Measurements from ENCODE around the gene PLA2G2E. TPM values are rescaled to one million over a fixed set of nuclear protein-coding genes. Genes with fewer than 3 reads are reported as not detected.

The PLA2G2E gene, protein sequence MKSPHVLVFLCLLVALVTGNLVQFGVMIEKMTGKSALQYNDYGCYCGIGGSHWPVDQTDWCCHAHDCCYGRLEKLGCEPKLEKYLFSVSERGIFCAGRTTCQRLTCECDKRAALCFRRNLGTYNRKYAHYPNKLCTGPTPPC
- total RNA-seq (2022; extraction: Qiagen RNA extraction; ENCODE audit: low read depth), result not detected in 5 replicates

DNA sequence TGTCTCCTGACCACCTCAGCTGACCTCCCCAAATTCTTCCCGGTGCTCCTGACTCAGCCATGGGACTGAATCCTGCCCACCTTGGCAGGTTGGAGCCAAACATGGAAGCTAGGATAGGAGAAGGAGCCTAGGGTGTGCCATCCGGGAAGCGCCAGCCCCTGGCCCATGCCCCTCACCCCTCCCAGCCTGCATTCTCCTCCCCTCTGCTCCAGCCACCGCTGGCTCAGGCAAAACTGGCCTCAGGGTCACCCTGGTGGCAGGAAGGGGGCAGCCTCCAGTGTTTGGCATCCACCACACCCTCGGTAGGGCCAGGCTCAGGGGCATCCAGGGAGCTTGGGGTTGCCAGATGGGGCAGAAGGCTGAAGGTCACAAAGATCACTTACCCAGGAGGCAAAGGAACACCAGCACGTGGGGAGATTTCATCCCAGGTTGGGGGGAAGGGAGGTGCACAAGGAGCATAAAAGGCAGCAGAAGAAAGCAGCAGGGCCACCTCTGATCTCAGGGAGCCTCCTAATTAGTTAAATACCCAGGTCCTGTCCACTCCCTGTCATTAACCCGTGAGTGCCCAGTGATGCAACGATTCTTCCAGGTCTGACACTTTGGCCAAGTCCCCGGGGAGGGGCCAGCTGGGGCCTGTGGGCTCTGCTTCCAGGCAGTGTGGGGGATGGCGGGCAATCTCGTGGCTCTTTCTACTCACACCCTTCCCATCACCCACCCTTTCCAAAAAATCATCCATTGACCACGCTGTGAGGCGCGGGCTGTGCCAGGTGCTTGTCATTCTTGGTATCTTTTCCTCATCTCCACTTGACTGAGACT lies at the start of gene PLA2G2E:
PLA2G2E (minus strand) TSS at position 481 of the 816 bp plus-strand sequence; CDS start at position 423, 58 bp downstream.

DNA sequence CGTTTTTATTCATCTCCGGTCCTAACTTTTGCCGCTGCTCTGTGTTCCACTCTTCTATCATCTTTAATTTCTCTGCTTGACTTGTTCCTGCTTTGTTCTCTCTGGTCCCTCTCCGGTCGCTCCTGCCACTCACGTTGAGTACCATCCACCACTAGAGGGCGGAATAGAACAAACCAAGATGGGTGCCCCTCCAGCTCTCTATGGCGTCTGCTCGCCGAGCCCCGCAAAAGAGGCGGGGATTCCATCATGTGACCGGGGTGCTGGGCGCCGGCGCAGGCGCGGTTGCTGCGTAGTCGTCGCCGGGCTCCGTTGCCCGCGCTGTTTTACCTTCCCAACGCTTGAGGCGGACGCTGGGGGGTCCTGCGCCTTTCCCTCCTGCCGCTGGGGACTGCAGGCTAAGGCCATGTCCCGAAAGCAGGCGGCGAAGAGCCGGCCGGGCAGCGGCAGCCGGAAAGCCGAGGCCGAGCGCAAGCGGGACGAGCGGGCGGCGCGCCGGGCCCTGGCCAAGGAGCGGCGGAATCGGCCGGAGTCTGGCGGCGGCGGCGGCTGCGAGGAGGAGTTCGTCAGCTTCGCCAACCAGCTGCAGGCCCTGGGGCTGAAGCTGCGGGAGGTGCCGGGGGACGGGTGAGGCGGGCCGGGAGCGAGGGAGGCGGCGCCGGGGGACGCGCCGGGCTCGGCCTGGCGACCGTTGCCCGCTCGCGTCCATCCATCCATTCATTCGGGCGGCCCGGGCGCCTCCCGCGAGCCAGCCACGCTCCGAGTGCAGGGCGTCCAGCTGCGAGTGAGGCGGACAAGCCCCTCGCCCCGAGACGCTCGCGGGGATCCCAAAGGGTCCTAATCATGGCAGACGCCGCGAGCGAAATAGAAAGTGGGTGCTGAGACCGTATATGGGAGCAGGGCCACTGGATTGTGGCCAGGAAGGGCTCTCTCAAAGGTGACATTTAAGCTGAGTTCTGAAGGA lies 41.0 kb downstream of the PLA2G2E start, which contains the start of gene OTUD3:
OTUD3 (plus strand) TSS at position 285 of the 961 bp plus-strand sequence; CDS start at position 404, 119 bp downstream.

Other genes starting within 250 kb of the PLA2G2E start
- gene TMCO4, start 123.7 kb downstream of the PLA2G2E start, total RNA-seq (2022; extraction: Qiagen RNA extraction; ENCODE audit: low read depth), result 5.2 to 7.3 TPM (median 6.6 TPM) in 5 replicates
- gene RNF186, start 108.3 kb downstream of the PLA2G2E start, total RNA-seq (2022; extraction: Qiagen RNA extraction; ENCODE audit: low read depth), result not detected in 5 replicates
- gene OTUD3, start 41.2 kb downstream of the PLA2G2E start, total RNA-seq (2022; extraction: Qiagen RNA extraction; ENCODE audit: low read depth), result 2.1 to 3.3 TPM (median 2.7 TPM) in 5 replicates
- gene PLA2G2A, start 56.0 kb upstream of the PLA2G2E start, total RNA-seq (2022; extraction: Qiagen RNA extraction; ENCODE audit: low read depth), result not detected in 5 replicates
- not detected in 5 replicates for gene PLA2G5, start 146.6 kb upstream of the PLA2G2E start, total RNA-seq (2022; extraction: Qiagen RNA extraction; ENCODE audit: low read depth)
- gene PLA2G2D, start 195.9 kb upstream of the PLA2G2E start, total RNA-seq (2022; extraction: Qiagen RNA extraction; ENCODE audit: low read depth), result not detected in 5 replicates
- gene PLA2G2F, start 215.7 kb upstream of the PLA2G2E start, total RNA-seq (2022; extraction: Qiagen RNA extraction; ENCODE audit: low read depth), result not detected in 5 replicates

Data from A549 treated with ZK216348 at 1 μM for 4 hours (cell line).